Stomach smooth muscle (tissue), 2 donors: Measurements from ENCODE around the gene CHID1.

ENCODE experiments used
- H3K27ac ChIP-seq: one replicate; pipeline ENCODE4 v1.7.0; 2013; ENCODE audit warnings: mild to moderate bottlenecking, low read length, inconsistent platforms
- H3K27me3 ChIP-seq, 2 donors: one replicate each; pipeline ENCODE4 v1.7.0; 2013; ENCODE audit warnings: low read length in 2 of 2; ENCODE audit not compliant: insufficient read depth in 2 of 2, control insufficient read depth in 1 of 2
- H3K36me3 ChIP-seq, 2 donors: one replicate each; pipeline ENCODE4 v1.7.0; 2013; ENCODE audit warnings: low read length in 2 of 2; ENCODE audit not compliant: control insufficient read depth in 2 of 2, insufficient read depth in 2 of 2
- H3K4me1 ChIP-seq: one replicate; pipeline ENCODE4 v1.7.0; 2013; ENCODE audit warnings: low read length; ENCODE audit not compliant: control insufficient read depth, insufficient read depth
- H3K4me3 ChIP-seq, 2 donors: one replicate each; pipeline ENCODE4 v1.7.0; 2013; ENCODE audit warnings: low read length in 2 of 2
- H3K9ac ChIP-seq, 2 donors: one replicate each; pipeline ENCODE4 v1.7.0; 2013; ENCODE audit warnings: low read length in 2 of 2, mild to moderate bottlenecking in 1 of 2
- H3K9me3 ChIP-seq, 2 donors: one replicate each; pipeline ENCODE4 v1.7.0; 2013; ENCODE audit warnings: low read length in 2 of 2; ENCODE audit not compliant: control insufficient read depth in 2 of 2
- donor health status: healthy.
- donor health status: Pancreatic carcinoma.

Gene CHID1

GRCh38 chr11:923691-924405 lies 13.2 kb upstream of the CHID1 start:
- no peaks in the 10 kb centered on the region for H3K36me3 ChIP-seq
- H3K4me1 ChIP-seq: peaks cover 25% of the 10 kb centered on the region
- H3K4me3 ChIP-seq: no peak overlapping the region
- no peaks in the 10 kb centered on the region for H3K27me3 ChIP-seq
- H3K9me3 ChIP-seq: no peaks in the 10 kb centered on the region
- H3K27ac ChIP-seq: no peak overlapping the region
- H3K9ac ChIP-seq: no peak overlapping the region

- H3K27me3 ChIP-seq: no peaks in the 10 kb centered on the region
- H3K9ac ChIP-seq: no peak overlapping the region
- peaks cover 16% of the 10 kb centered on the region for H3K4me1 ChIP-seq
- no peak overlapping the region for H3K27ac ChIP-seq
- no peak overlapping the region for H3K4me3 ChIP-seq
- no peaks in the 10 kb centered on the region for H3K36me3 ChIP-seq
- no peaks in the 10 kb centered on the region for H3K9me3 ChIP-seq
Observed at GRCh38 chr11:921921-922678, 11.5 kb upstream of the CHID1 start.

GRCh38 chr11:917426-917825 lies 6.8 kb upstream of the CHID1 start:
- Histone ChIP-seq H3K27ac (no peak overlapping the region), H3K36me3 (no peaks in the 10 kb centered on the region), H3K4me3 (no peak overlapping the region), H3K27me3 (no peaks in the 10 kb centered on the region), H3K9me3 (no peaks in the 10 kb centered on the region), H3K4me1 (peaks cover 4% of the 10 kb centered on the region), H3K9ac (no peak overlapping the region)

- Histone ChIP-seq H3K36me3 (no peaks in the 10 kb centered on the region), H3K4me1 (peaks cover 14% of the 10 kb centered on the region), H3K27ac (no peak overlapping the region), H3K9ac (no peak overlapping the region), H3K9me3 (no peaks in the 10 kb centered on the region), H3K4me3 (no peak overlapping the region), H3K27me3 (no peaks in the 10 kb centered on the region)
Observed at GRCh38 chr11:914747-915501, 4.3 kb upstream of the CHID1 start.

- Histone ChIP-seq H3K36me3 (no peaks in the 10 kb centered on the region), H3K9me3 (no peaks in the 10 kb centered on the region), H3K27ac (no peak overlapping the region), H3K4me3 (no peak overlapping the region), H3K27me3 (no peaks in the 10 kb centered on the region), H3K4me1 (peaks cover 18% of the 10 kb centered on the region), H3K9ac (no peak overlapping the region)
Observed at GRCh38 chr11:914204-914603, 3.6 kb upstream of the CHID1 start.

GRCh38 chr11:913043-913442 lies 2.4 kb upstream of the CHID1 start:
- Histone ChIP-seq H3K4me1 (peaks cover 19% of the 10 kb centered on the region), H3K27ac (no peak overlapping the region), H3K36me3 (peaks cover 0 to 2% of the 10 kb centered on the region in 2 donors), H3K27me3 (no peaks in the 10 kb centered on the region), H3K4me3 (no peak overlapping the region), H3K9me3 (no peaks in the 10 kb centered on the region), H3K9ac (no peak overlapping the region)

- H3K27ac ChIP-seq: no peak overlapping the region
- H3K27me3 ChIP-seq: no peaks in the 10 kb centered on the region
- H3K36me3 ChIP-seq: peaks cover 0 to 2% of the 10 kb centered on the region in 2 donors
- H3K4me1 ChIP-seq: peaks cover 20% of the 10 kb centered on the region
- H3K9me3 ChIP-seq: no peaks in the 10 kb centered on the region
- H3K4me3 ChIP-seq: no peak overlapping the region
- H3K9ac ChIP-seq: no peak overlapping the region
Observed at GRCh38 chr11:912266-912665, 1.7 kb upstream of the CHID1 start.

- H3K9ac ChIP-seq: peak overlapping the region; percentile 75 to 85
- H3K9me3 ChIP-seq: no peaks in the 10 kb centered on the region
- peaks cover 20% of the 10 kb centered on the region for H3K4me1 ChIP-seq
- peak overlapping the region in 1 of 2 donors; percentile 84 for H3K4me3 ChIP-seq
- peak overlapping the region; percentile 70 for H3K27ac ChIP-seq
- H3K36me3 ChIP-seq: peaks cover 0 to 2% of the 10 kb centered on the region in 2 donors
- no peaks in the 10 kb centered on the region for H3K27me3 ChIP-seq
Observed at GRCh38 chr11:911890-912219, 1.2 kb upstream of the CHID1 start.

- Histone ChIP-seq H3K4me1 (peaks cover 20% of the 10 kb centered on the region), H3K9me3 (no peaks in the 10 kb centered on the region), H3K4me3 (peak overlapping the region; percentile 73 to 84)
Observed at GRCh38 chr11:911031-911889, 650 bp upstream of the CHID1 start.

GRCh38 chr11:910044-910588 lies 494 bp downstream of the CHID1 start:
- Histone ChIP-seq H3K9me3 (no peaks in the 10 kb centered on the region), H3K36me3 (peaks cover 0 to 2% of the 10 kb centered on the region in 2 donors), H3K4me1 (peaks cover 20% of the 10 kb centered on the region), H3K9ac (peak overlapping the region; percentile 62 to 71), H3K27me3 (no peaks in the 10 kb centered on the region), H3K4me3 (peak overlapping the region; percentile 79 to 84), H3K27ac (no peak overlapping the region)

More at GRCh38 chr11:911031-911889, 650 bp upstream of the CHID1 start:
- Histone ChIP-seq H3K36me3 (peaks cover 0 to 2% of the 10 kb centered on the region in 2 donors), H3K27ac (peak overlapping the region; percentile 70), H3K27me3 (no peaks in the 10 kb centered on the region), H3K9ac (peak overlapping the region; percentile 75 to 85)
